ENCODE results near the gene PACRGL. TPM values are rescaled to one million over a fixed set of nuclear protein-coding genes. Genes with fewer than 3 reads are reported as not detected.

PACRGL gene
- total RNA-seq, 2 donors from 2014 or later = 3.0 to 17.1 TPM

- no peaks in the 10 kb centered on the region for H3K36me3 ChIP-seq (replicated peaks in 1 of 2; ENCODE audit: insufficient read depth in 1 of 2, low read depth in 2 of 2)
- intact Hi-C loops (cut with DNase I) = loop anchor here (10.0 kb wide), 1 partner anchor 1460 kb away; no protein-coding TSS in a partner anchor
- no peaks in the 10 kb centered on the region for H3K4me1 ChIP-seq
- H3K9me3 ChIP-seq = no peaks in the 10 kb centered on the region
- TF ChIP-seq CTCF (IDR thresholded peaks at IDR 0.05) (peak; percentile 15 to 65 (median 59)), POLR2A (IDR thresholded peaks at IDR 0.05) (no peak)
- ATAC-seq = no peak
- H3K4me3 ChIP-seq = no peak overlapping the region
- no peak overlapping the region for H3K27ac ChIP-seq
- no peaks in the 10 kb centered on the region for H3K27me3 ChIP-seq
- 20 to 25% methylated on average over 6 of the region's 6 CpGs for WGBS, 2 donors
- DNase-seq = no peak
Observed at GRCh38 chr4:20684852-20685763, 15.2 kb upstream of the PACRGL start.

- 40 to 61% methylated on average over 3 of the region's 3 CpGs for WGBS, 2 donors
- Histone ChIP-seq H3K27ac (no peak overlapping the region), H3K27me3 (no peaks in the 10 kb centered on the region), H3K4me1 (no peaks in the 10 kb centered on the region), H3K36me3 (replicated peaks in 1 of 2; ENCODE audit: insufficient read depth in 1 of 2, low read depth in 2 of 2) (no peaks in the 10 kb centered on the region), H3K4me3 (no peak overlapping the region), H3K9me3 (no peaks in the 10 kb centered on the region)
- TF ChIP-seq POLR2A (IDR thresholded peaks at IDR 0.05) (no peak), CTCF (IDR thresholded peaks at IDR 0.05) (no peak)
- intact Hi-C loops (cut with DNase I) = loop anchor here (10.0 kb wide), 1 partner anchor 1463 kb away; no protein-coding TSS in a partner anchor
- no peak for ATAC-seq
- no peak for DNase-seq
Observed at GRCh38 chr4:20687864-20688263, 12.4 kb upstream of the PACRGL start.

- WGBS, 2 donors = 49 to 69% methylated on average over 1 of the region's 1 CpG
- Histone ChIP-seq H3K27me3 (no peaks in the 10 kb centered on the region), H3K4me1 (peaks cover 15% of the 10 kb centered on the region), H3K9me3 (no peaks in the 10 kb centered on the region), H3K27ac (no peak overlapping the region), H3K4me3 (no peak overlapping the region), H3K36me3 (replicated peaks in 1 of 2; ENCODE audit: insufficient read depth in 1 of 2, low read depth in 2 of 2) (no peaks in the 10 kb centered on the region)
- DNase-seq = no peak
- intact Hi-C loops (cut with DNase I) = no loop called here
- ATAC-seq = no peak
- TF ChIP-seq POLR2A (IDR thresholded peaks at IDR 0.05) (no peak), CTCF (IDR thresholded peaks at IDR 0.05) (no peak)
Observed at GRCh38 chr4:20696815-20697214, 3.4 kb upstream of the PACRGL start.

- peaks cover 15% of the 10 kb centered on the region for H3K4me1 ChIP-seq
- no peak overlapping the region for H3K27ac ChIP-seq
- H3K27me3 ChIP-seq = no peaks in the 10 kb centered on the region
- H3K36me3 ChIP-seq (replicated peaks in 1 of 2; ENCODE audit: insufficient read depth in 1 of 2, low read depth in 2 of 2) = no peaks in the 10 kb centered on the region
- no peak overlapping the region for H3K4me3 ChIP-seq
- no peak for TF ChIP-seq POLR2A (IDR thresholded peaks at IDR 0.05)
- TF ChIP-seq CTCF (IDR thresholded peaks at IDR 0.05) = no peak
- no peak for ATAC-seq
- intact Hi-C loops (cut with DNase I) = no loop called here
- 78 to 79% methylated on average over 4 of the region's 4 CpGs for WGBS, 2 donors
- H3K9me3 ChIP-seq = no peaks in the 10 kb centered on the region
- DNase-seq = no peak
Observed at GRCh38 chr4:20698382-20698781, 1.9 kb upstream of the PACRGL start.

Data from body of pancreas (tissue), 4 donors.